Activated naive CD8-positive, alpha-beta T cell treated with anti-CD3 and anti-CD28 coated beads, Interleukin-2, amount 10 ng/mL, durations not matched to agents 7 days and 5 days (primary cell): ENCODE data around the gene SEC24D. TPM values are rescaled to one million over a fixed set of nuclear protein-coding genes. Genes with fewer than 3 reads are reported as not detected.

Source experiments
- ATAC-seq: fragments of 150-1000 bp; cut with Tn5 transposase; one replicate; pipeline ENCODE4 v1.10.0; 2021; ENCODE audit warnings: low read depth, moderate library complexity
- POLR2A ChIA-PET: fragments of 350-600 bp; sonication (Branson Sonifier 250); formaldehyde crosslinking; loops from one replicate; lab custom pipeline; 2021; ENCODE audit warnings: antibody characterized with exemption; lab: Charles Lee
- DNase-seq: peaks from one replicate; pipeline ENCODE4 v3.0.0; 2021
- H3K27ac Mint-ChIP-seq: one replicate; pipeline ENCODE4 v1.8.0; 2022; ENCODE audit warnings: mild to moderate bottlenecking, mixed read lengths
- H3K27me3 Mint-ChIP-seq: one replicate; pipeline ENCODE4 v1.8.0; 2022; ENCODE audit warnings: mild to moderate bottlenecking, moderate library complexity, mixed read lengths
- H3K36me3 Mint-ChIP-seq: one replicate; pipeline ENCODE4 v1.8.0; 2021; ENCODE audit warnings: mild to moderate bottlenecking, mixed read lengths
- H3K4me1 Mint-ChIP-seq: one replicate; pipeline ENCODE4 v1.8.0; 2021; ENCODE audit warnings: mixed read lengths
- H3K4me3 Mint-ChIP-seq: one replicate; pipeline ENCODE4 v1.8.0; 2022; ENCODE audit warnings: mild to moderate bottlenecking, moderate library complexity, mixed read lengths
- H3K9me3 Mint-ChIP-seq: one replicate; pipeline ENCODE4 v1.8.0; 2021; ENCODE audit warnings: mixed read lengths
- total RNA-seq, 2 experiments: library from RNA; stranded (reverse); gene quantifications; one replicate each; pipeline ENCODE4 v1.2.3, GENCODE V29; 2021

SEC24D gene
- total RNA-seq, 2 experiments from 2014 or later, result 26.2 to 28.4 TPM

- POLR2A ChIA-PET, result no interaction called here
- Mint-ChIP-seq H3K27ac (no peak overlapping the region), H3K4me3 (no peak overlapping the region), H3K4me1 (no peaks in the 10 kb centered on the region), H3K27me3 (no peaks in the 10 kb centered on the region), H3K36me3 (peaks cover 9% of the 10 kb centered on the region), H3K9me3 (no peaks in the 10 kb centered on the region)
- ATAC-seq (no peak), DNase-seq (no peak)
These were observed 65.2 kb downstream of the SEC24D start for GRCh38 chr4:118770741-118771187.

GRCh38 chr4:118769161-118769560, 66.8 kb downstream of the SEC24D start:
- no peak overlapping the region for H3K4me3 Mint-ChIP-seq
- H3K9me3 Mint-ChIP-seq, result no peaks in the 10 kb centered on the region
- H3K36me3 Mint-ChIP-seq, result peaks cover 9% of the 10 kb centered on the region
- POLR2A ChIA-PET, result no interaction called here
- no peak for ATAC-seq
- no peaks in the 10 kb centered on the region for H3K27me3 Mint-ChIP-seq
- no peak for DNase-seq
- no peaks in the 10 kb centered on the region for H3K4me1 Mint-ChIP-seq
- no peak overlapping the region for H3K27ac Mint-ChIP-seq

- Mint-ChIP-seq H3K9me3 (no peaks in the 10 kb centered on the region), H3K27me3 (no peaks in the 10 kb centered on the region), H3K27ac (no peak overlapping the region), H3K4me3 (no peak overlapping the region), H3K36me3 (peaks cover 15% of the 10 kb centered on the region), H3K4me1 (no peaks in the 10 kb centered on the region)
- DNase-seq, result no peak
- no peak for ATAC-seq
- POLR2A ChIA-PET, result no interaction called here
These were observed 68.8 kb downstream of the SEC24D start for GRCh38 chr4:118767109-118767508.

- POLR2A ChIA-PET, result no interaction called here
- Mint-ChIP-seq H3K4me1 (no peaks in the 10 kb centered on the region), H3K36me3 (peaks cover 20% of the 10 kb centered on the region), H3K4me3 (no peak overlapping the region), H3K9me3 (no peaks in the 10 kb centered on the region), H3K27me3 (no peaks in the 10 kb centered on the region), H3K27ac (no peak overlapping the region)
- DNase-seq (no peak), ATAC-seq (no peak)
These were observed 70.5 kb downstream of the SEC24D start for GRCh38 chr4:118765399-118765798.

GRCh38 chr4:118762730-118763477, 73.0 kb downstream of the SEC24D start:
- H3K27ac Mint-ChIP-seq, result no peak overlapping the region
- no peaks in the 10 kb centered on the region for H3K9me3 Mint-ChIP-seq
- POLR2A ChIA-PET, result no interaction called here
- H3K4me3 Mint-ChIP-seq, result no peak overlapping the region
- DNase-seq (no peak), ATAC-seq (no peak)
- H3K27me3 Mint-ChIP-seq, result no peaks in the 10 kb centered on the region
- H3K4me1 Mint-ChIP-seq, result peaks cover 6% of the 10 kb centered on the region
- peaks cover 20% of the 10 kb centered on the region for H3K36me3 Mint-ChIP-seq

GRCh38 chr4:118762155-118762554, 73.8 kb downstream of the SEC24D start:
- Mint-ChIP-seq H3K36me3 (peaks cover 20% of the 10 kb centered on the region), H3K4me3 (no peak overlapping the region), H3K9me3 (no peaks in the 10 kb centered on the region), H3K27ac (no peak overlapping the region), H3K4me1 (peaks cover 6% of the 10 kb centered on the region), H3K27me3 (no peaks in the 10 kb centered on the region)
- DNase-seq (no peak), ATAC-seq (no peak)
- POLR2A ChIA-PET, result no interaction called here

GRCh38 chr4:118761397-118762016, 74.4 kb downstream of the SEC24D start:
- Mint-ChIP-seq H3K27ac (no peak overlapping the region), H3K9me3 (no peaks in the 10 kb centered on the region), H3K4me1 (peaks cover 6% of the 10 kb centered on the region), H3K4me3 (no peak overlapping the region), H3K36me3 (peaks cover 14% of the 10 kb centered on the region), H3K27me3 (no peaks in the 10 kb centered on the region)
- DNase-seq (no peak), ATAC-seq (no peak)
- POLR2A ChIA-PET, result no interaction called here

- POLR2A ChIA-PET, result no interaction called here
- peaks cover 13% of the 10 kb centered on the region for H3K36me3 Mint-ChIP-seq
- peaks cover 6% of the 10 kb centered on the region for H3K4me1 Mint-ChIP-seq
- H3K27me3 Mint-ChIP-seq, result no peaks in the 10 kb centered on the region
- ATAC-seq (no peak), DNase-seq (no peak)
- no peak overlapping the region for H3K27ac Mint-ChIP-seq
- no peaks in the 10 kb centered on the region for H3K9me3 Mint-ChIP-seq
- no peak overlapping the region for H3K4me3 Mint-ChIP-seq
These were observed 75.4 kb downstream of the SEC24D start for GRCh38 chr4:118760493-118760892.

GRCh38 chr4:118760092-118760491, 75.8 kb downstream of the SEC24D start:
- no peak for DNase-seq
- no peaks in the 10 kb centered on the region for H3K27me3 Mint-ChIP-seq
- POLR2A ChIA-PET, result no interaction called here
- no peak overlapping the region for H3K27ac Mint-ChIP-seq
- H3K4me3 Mint-ChIP-seq, result no peak overlapping the region
- no peak for ATAC-seq
- H3K9me3 Mint-ChIP-seq, result no peaks in the 10 kb centered on the region
- peaks cover 6% of the 10 kb centered on the region for H3K4me1 Mint-ChIP-seq
- peaks cover 13% of the 10 kb centered on the region for H3K36me3 Mint-ChIP-seq

GRCh38 chr4:118759481-118759880, 76.4 kb downstream of the SEC24D start:
- DNase-seq (no peak), ATAC-seq (no peak)
- POLR2A ChIA-PET, result no interaction called here
- no peak overlapping the region for H3K4me3 Mint-ChIP-seq
- no peaks in the 10 kb centered on the region for H3K27me3 Mint-ChIP-seq
- no peak overlapping the region for H3K27ac Mint-ChIP-seq
- no peaks in the 10 kb centered on the region for H3K9me3 Mint-ChIP-seq
- H3K36me3 Mint-ChIP-seq, result peaks cover 13% of the 10 kb centered on the region
- peaks cover 6% of the 10 kb centered on the region for H3K4me1 Mint-ChIP-seq

GRCh38 chr4:118758293-118758692, 77.6 kb downstream of the SEC24D start:
- Mint-ChIP-seq H3K4me3 (no peak overlapping the region), H3K27me3 (no peaks in the 10 kb centered on the region), H3K27ac (no peak overlapping the region), H3K4me1 (peaks cover 6% of the 10 kb centered on the region), H3K9me3 (no peaks in the 10 kb centered on the region), H3K36me3 (peaks cover 8% of the 10 kb centered on the region)
- POLR2A ChIA-PET, result no interaction called here
- DNase-seq (no peak), ATAC-seq (no peak)

GRCh38 chr4:118757761-118758251, 78.1 kb downstream of the SEC24D start:
- no peaks in the 10 kb centered on the region for H3K9me3 Mint-ChIP-seq
- H3K36me3 Mint-ChIP-seq, result peaks cover 8% of the 10 kb centered on the region
- ATAC-seq (no peak), DNase-seq (no peak)
- POLR2A ChIA-PET, result no interaction called here
- no peaks in the 10 kb centered on the region for H3K27me3 Mint-ChIP-seq
- peaks cover 6% of the 10 kb centered on the region for H3K4me1 Mint-ChIP-seq
- no peak overlapping the region for H3K4me3 Mint-ChIP-seq
- H3K27ac Mint-ChIP-seq, result no peak overlapping the region

GRCh38 chr4:118756958-118757357, 79.0 kb downstream of the SEC24D start:
- POLR2A ChIA-PET, result no interaction called here
- H3K27ac Mint-ChIP-seq, result no peak overlapping the region
- no peak for DNase-seq
- H3K9me3 Mint-ChIP-seq, result no peaks in the 10 kb centered on the region
- no peaks in the 10 kb centered on the region for H3K27me3 Mint-ChIP-seq
- peaks cover 8% of the 10 kb centered on the region for H3K36me3 Mint-ChIP-seq
- ATAC-seq, result no peak
- H3K4me1 Mint-ChIP-seq, result peaks cover 6% of the 10 kb centered on the region
- H3K4me3 Mint-ChIP-seq, result no peak overlapping the region

GRCh38 chr4:118756429-118756828, 79.5 kb downstream of the SEC24D start:
- Mint-ChIP-seq H3K36me3 (peaks cover 8% of the 10 kb centered on the region), H3K27ac (no peak overlapping the region), H3K9me3 (no peaks in the 10 kb centered on the region), H3K4me1 (peaks cover 6% of the 10 kb centered on the region), H3K4me3 (no peak overlapping the region), H3K27me3 (no peaks in the 10 kb centered on the region)
- DNase-seq (no peak), ATAC-seq (no peak)
- POLR2A ChIA-PET, result no interaction called here
